GM21723 (cell line): ENCODE results near the gene GLIPR2.
A peak's percentile ranks its signal among the peaks of the same experiment; 100 is the strongest.
"Not testable (repeated sequence)": the region's sequence is repeated elsewhere in the genome, so short reads cannot be mapped to it uniquely, and the experiment has no call there.

ENCODE experiments used
- ATAC-seq: cut with Tn5 transposase; IDR thresholded peaks from one replicate; pipeline ENCODE4 v1.9.1; 2021; ENCODE audit warnings: mild to moderate bottlenecking, moderate library complexity; ENCODE audit not compliant: unreplicated experiment

The GLIPR2 gene

GRCh38 chr9:36162211-36162738 is 25.7 kb downstream of the GLIPR2 start:
- ATAC-seq, result no peak

- no peak for ATAC-seq
Observed at GRCh38 chr9:36163049-36163785, 26.7 kb downstream of the GLIPR2 start.

- ATAC-seq, result no peak
Observed at GRCh38 chr9:36163786-36164170, 27.2 kb downstream of the GLIPR2 start.

- no peak for ATAC-seq
Observed at GRCh38 chr9:36164372-36164771, 27.8 kb downstream of the GLIPR2 start.

- ATAC-seq, result no peak
Observed at GRCh38 chr9:36164989-36165388, 28.5 kb downstream of the GLIPR2 start.

- ATAC-seq, result no peak
Observed at GRCh38 chr9:36165826-36166167, 29.3 kb downstream of the GLIPR2 start.

GRCh38 chr9:36166168-36166927 is 29.8 kb downstream of the GLIPR2 start:
- ATAC-seq, result peak; percentile 87

- ATAC-seq, result no peak
Observed at GRCh38 chr9:36169166-36169565, 32.6 kb downstream of the GLIPR2 start, which contains the start of gene CCIN. TSS of gene CCIN (plus strand) at chr9:36169388. CDS start at chr9:36169503, 115 bp downstream.

- no peak for ATAC-seq
Observed at GRCh38 chr9:36169708-36170107, 33.2 kb downstream of the GLIPR2 start.

GRCh38 chr9:36170531-36170930 is 34.0 kb downstream of the GLIPR2 start:
- no peak for ATAC-seq

GRCh38 chr9:36173861-36174260 is 37.3 kb downstream of the GLIPR2 start:
- no peak for ATAC-seq

GRCh38 chr9:36174271-36174670 is 37.7 kb downstream of the GLIPR2 start:
- no peak for ATAC-seq

GRCh38 chr9:36174731-36175130 is 38.2 kb downstream of the GLIPR2 start:
- ATAC-seq, result no peak

GRCh38 chr9:36175209-36175608 is 38.7 kb downstream of the GLIPR2 start:
- ATAC-seq, result not testable (repeated sequence)

- ATAC-seq, result not testable (repeated sequence)
Observed at GRCh38 chr9:36176496-36176895, 40.0 kb downstream of the GLIPR2 start.

GRCh38 chr9:36177571-36177970 is 41.0 kb downstream of the GLIPR2 start:
- no peak for ATAC-seq

GRCh38 chr9:36180243-36180642 is 43.7 kb downstream of the GLIPR2 start:
- not testable (repeated sequence) for ATAC-seq

- ATAC-seq, result no peak
Observed at GRCh38 chr9:36187414-36187813, 50.9 kb downstream of the GLIPR2 start.

- ATAC-seq, result no peak
Observed at GRCh38 chr9:36188212-36188611, 51.7 kb downstream of the GLIPR2 start.

GRCh38 chr9:36189976-36190375 is 53.4 kb downstream of the GLIPR2 start:
- no peak for ATAC-seq

GRCh38 chr9:36190388-36191289 is 54.1 kb downstream of the GLIPR2 start, which contains the start of gene CLTA:
TSS of gene CLTA (plus strand) at chr9:36190921. CDS start at chr9:36191057, 136 bp downstream.
- ATAC-seq, result peak; percentile 97
